Stimulated activated CD4-positive, alpha-beta T cell treated with anti-CD3 and anti-CD28 coated beads, Interleukin-12 subunit alpha, Interleukin-12 subunit beta, amount 100 ng/mL, for 24 hours (primary cell): ENCODE measurements around the gene LETM1.

Experiments
- DNase-seq, 2 experiments: peaks; one replicate each; pipeline ENCODE4 v3.0.0-alpha.2; 2020; ENCODE audit warnings: low read depth in 2 of 2

Gene LETM1

GRCh38 chr4:1778642-1779392 lies 77.1 kb downstream of the LETM1 start:
- DNase-seq: no peak

GRCh38 chr4:1777822-1778641 lies 77.9 kb downstream of the LETM1 start:
- DNase-seq: no peak

GRCh38 chr4:1776521-1777161 lies 79.3 kb downstream of the LETM1 start:
- no peak for DNase-seq

DNA sequence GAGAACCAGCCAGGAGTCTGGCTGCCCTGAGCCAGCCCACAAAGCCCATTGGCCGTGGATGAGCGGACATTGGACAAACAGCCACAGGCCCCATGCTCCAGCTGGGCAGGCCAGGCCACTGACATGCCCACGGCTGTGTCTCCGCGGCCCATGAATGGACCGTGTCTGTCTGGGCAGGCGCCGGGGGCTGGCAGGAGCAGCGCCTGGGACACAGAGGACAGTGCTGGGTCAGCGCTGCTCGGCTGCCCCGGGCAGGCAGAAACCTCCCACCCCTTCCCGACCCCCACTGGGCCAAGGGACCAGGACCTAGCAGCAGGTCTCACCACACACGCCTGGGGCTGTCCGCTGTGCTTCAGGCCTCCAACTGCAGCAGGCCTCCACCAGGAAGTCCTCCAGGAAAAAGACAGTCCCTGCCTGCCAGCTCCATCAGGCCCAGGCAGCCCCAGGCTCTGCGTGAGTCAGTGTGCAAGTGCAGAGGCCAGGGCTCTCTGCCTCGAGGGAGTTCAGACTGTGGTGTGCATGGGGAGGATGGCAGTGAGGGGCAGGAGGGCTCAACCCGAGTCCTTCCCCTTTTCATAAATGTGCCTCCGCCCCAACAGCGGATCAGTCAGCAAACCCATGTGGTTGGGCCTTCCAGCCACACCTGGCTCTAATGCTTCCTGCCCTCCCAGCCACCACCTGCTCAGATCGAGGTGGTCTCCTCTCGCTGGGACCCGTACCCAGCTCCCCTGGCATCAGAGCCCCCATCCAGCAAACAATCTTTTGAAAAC lies 80.0 kb downstream of the LETM1 start:
- DNase-seq: no peak

- no peak for DNase-seq
Measured at GRCh38 chr4:1773754-1774153, 82.2 kb downstream of the LETM1 start.

DNA sequence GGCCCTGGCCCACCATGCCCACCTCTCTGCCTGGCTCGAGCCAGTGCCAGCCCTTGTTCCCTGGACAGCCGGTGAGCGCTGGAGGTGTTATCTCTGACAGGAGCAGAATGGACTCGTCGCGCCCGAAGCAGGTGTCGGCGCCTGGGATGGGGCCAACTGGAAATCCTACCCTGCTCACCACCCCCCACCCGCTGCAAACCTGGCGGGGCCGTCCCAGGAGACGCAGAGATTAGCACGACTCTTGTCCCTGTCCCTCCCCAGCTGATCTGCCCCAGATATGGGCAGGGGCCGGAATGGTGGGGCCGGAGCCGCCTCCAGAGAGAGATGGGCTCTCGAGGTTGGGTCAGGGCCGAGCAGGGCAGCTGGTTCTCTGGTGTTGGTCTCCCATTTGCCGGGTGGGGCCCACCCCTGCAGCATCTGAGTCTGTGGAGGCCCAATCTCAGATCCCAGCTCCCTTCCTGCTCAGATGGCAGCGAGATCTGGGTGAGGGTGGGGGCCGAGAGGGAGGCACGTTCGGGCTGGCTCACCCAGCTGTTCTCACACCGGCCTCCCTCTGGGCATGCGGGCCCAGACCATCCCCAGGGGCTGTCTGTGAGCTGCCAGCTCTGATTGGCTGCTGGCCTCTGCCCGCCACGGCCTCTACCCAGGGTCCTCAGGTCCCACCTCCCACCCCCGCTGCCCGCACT lies 83.0 kb downstream of the LETM1 start:
- DNase-seq: no peak

DNA sequence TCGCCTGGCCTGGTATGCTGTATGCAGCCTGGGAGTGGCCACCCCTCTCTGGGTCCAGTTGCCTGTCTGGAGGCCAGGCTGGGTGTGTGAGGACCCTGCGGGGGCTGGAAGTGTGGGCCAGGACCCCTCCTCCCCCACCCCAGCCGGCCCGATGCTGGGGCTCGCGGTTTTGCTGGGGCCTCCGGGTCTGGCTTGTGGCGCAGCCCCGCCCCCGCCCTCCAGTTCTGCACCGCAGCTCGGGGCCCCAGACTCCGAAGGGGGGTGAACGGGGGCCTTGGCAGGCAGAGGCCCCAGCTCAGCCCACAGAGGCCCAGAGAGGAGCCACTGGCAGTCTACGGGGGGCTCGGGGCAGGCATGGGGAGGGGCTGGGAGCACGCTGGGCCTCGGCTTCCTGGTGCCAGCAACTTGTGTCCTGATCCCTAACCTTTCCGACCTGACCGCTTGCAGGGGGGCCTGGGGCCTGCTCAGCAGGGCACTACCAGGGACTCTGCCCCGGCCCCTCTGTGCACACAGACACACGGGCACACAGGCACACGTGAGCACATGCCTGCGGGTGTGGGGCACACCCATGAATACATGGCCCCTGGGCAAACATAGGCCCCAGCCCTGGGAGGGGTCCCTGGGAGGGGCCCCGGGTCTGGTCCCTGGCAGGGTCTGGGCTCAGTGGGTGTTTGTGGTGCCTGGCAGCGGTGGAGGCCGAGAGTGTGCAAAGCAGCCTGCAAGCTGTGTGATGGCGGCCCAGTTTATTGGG lies 84.2 kb downstream of the LETM1 start:
- no peak for DNase-seq

GRCh38 chr4:1770791-1771231 lies 85.1 kb downstream of the LETM1 start:
- DNase-seq: no peak

GRCh38 chr4:1770245-1770644 lies 85.7 kb downstream of the LETM1 start:
- DNase-seq: no peak

DNA sequence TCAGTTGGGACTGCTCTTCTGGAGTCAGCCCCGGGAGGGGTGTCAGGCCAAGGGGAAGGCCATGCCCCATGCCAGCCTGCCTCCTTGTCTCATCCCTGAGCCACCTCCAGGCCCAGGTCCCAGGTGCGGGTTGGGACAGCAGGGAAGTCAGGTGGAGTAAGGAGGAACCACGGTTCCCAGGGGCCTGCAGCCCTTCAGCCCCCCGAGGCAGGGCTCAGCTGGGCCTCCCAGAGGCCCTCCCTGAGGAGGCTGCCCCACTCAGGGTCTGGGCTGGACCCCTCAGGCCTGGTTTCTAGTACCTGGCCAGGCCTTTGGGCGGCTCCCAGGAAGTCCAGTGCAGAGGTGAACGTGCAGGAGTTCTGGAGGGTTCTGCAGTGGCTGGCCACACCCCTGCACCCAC lies 86.3 kb downstream of the LETM1 start:
- DNase-seq: no peak

DNA sequence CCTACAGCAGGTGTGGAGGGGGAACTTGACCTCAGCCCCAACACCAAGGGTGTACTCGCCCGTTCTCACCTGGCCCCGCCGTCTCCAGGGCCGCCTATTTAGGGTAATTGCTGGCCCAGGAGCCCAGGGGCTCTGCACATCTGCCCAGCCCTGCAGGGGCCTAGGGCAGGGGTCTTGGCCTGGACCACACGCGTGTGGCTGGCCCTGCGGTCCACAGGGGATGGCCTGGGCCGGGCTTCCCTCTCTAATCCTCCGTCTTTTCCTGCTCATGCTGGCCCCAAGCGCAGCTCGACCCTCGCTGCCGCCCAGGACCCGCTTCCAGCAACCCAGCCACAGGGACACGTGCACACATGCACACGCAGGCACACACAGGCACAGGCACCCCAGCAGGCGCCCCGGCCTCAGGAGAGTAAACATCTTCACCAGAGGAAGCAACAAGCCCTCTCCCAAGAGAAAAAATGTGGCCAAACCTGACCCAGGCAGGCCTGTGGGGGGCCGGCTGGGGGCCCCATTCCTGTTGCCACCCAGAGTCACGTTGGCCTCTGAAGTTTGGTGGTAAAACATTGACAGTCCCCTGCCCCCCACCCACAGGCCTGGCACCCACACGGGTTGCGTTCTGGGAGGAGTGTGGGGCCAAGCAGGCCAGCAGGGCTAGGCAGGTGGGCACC lies 87.5 kb downstream of the LETM1 start:
- no peak for DNase-seq

DNA sequence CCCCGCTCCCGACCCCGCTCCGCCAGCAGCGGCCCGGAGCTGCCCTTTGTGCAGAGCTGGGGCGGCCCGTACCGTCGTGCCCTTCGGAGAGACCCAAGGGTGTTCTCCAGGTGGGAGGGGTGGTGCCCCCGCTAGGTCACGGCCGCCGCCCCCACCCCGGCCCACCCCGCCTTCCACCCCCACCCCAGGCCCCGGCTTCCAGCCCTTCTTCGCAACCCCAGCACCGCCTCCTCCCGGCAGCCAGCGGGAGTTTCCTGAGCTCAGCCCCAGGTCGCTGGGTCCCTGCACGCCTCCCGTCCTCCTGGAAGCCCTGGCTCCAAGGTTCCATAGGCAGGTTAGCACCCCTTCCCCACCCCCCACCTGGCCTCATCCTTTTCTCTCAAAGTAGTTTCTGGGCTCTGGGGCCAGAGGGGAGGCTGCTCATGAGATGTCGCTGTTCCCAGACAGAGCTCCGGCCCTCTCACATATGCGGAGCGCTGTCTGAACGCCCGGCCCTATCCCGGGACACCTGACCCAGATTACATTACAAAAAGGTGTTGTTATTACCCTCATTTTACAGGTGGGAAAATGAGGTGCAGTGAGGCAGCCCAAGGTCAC lies 88.1 kb downstream of the LETM1 start:
- DNase-seq: no peak

GRCh38 chr4:1767061-1767769 lies 88.7 kb downstream of the LETM1 start:
- DNase-seq: no peak

DNA sequence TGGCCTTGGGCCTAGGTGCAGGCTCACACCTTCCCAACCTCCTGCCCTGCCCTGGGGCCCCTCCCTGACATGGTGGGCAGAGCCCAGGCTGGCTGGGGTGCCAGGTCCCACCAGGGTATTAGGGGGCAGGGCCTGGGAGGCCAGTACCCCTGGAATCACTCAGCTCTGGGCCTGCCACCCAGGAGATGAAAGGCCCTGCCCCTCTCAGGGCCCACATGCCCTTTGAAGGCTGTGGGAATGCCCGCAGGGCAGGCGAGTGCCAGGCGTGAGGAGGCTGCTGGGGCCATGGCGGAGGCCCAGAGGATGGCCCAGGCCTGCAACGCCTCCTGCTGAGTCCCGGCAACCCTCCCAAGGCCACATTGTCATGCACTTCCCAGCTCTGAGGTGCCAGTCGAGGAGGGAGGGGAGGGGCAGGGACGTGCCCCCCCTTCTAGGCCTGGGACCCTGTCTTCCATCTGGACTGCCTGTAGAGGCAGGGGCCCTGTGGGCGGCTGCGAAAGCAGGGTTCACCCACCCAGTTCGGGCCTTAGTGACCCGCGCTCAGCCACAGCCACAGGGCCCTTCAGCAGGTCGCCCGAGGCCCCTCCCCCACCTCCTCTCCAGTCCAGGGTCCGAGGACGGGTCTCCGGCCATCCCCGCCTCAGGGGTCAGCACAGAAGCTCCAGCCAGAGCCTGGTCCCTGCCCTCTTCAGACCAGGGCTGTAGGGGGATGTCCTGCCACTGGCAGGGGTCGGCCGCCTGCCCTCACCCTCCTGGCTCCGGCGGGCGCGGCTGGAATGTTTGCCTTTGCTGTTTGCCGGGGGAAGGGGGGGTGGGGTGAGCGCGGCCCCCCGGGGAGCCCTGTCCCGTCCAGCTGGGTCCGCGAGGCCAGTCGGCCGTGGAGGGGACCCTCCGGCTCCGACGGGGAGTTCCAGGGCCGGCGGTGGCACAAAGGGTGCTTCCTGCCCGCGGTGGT lies 89.6 kb downstream of the LETM1 start:
- no peak for DNase-seq

- DNase-seq: no peak
Measured at GRCh38 chr4:1765409-1766072, 90.4 kb downstream of the LETM1 start.

- DNase-seq: no peak
Measured at GRCh38 chr4:1764670-1765069, 91.3 kb downstream of the LETM1 start.

DNA sequence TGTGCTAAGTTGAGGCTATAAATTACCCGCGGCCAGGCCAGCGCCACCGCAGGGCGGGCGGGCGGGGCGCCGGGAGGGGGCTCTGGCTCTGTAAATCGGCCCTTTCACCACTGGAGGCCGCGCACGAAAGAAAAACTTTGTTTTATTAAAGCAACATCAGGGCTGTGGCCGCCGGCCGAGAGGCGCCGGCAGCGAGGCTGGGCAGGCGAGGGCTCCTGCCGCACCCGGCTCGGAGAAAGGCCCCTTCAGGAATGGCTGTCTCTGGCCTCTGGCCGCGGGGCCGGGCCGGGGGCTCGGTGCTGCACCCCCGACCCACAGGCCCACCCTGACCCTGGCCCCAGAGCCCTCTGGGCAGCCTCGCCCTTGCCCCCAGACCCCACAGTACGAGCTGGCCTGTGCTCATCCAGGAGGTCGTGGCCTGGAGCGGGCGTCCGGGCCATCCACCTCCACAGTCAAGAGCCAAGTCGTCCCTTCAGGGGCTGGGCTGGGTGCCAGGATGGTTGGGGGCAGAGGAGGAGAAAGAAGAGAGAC lies 92.3 kb downstream of the LETM1 start:
- DNase-seq: no peak
